SU-DHL-6 (cell line): ENCODE data around the gene KLK15.

Source experiments
- H2AFZ ChIP-seq: fragments of 200-600 bp; sonication (generic); 2 replicates; pipeline ENCODE4 v1.6.1; 2014; ENCODE audit warnings: low read depth, mild to moderate bottlenecking, moderate library complexity, mixed read lengths, antibody characterized with exemption, low read length; ENCODE audit not compliant: severe bottlenecking
- H3F3A ChIP-seq: fragments of 200-600 bp; shearing (Covaris generic); 2 replicates; pipeline ENCODE4 v1.6.0; 2016; ENCODE audit warnings: antibody characterized with exemption, mild to moderate bottlenecking; ENCODE audit not compliant: insufficient read depth
- H3K27ac ChIP-seq: fragments of 200-600 bp; sonication (generic); 2 replicates; pipeline ENCODE4 v1.5.1; 2016; ENCODE audit warnings: low read depth, mild to moderate bottlenecking, low read length, moderate library complexity, mixed read lengths
- H3K27me3 ChIP-seq: fragments of 200-600 bp; sonication (generic), shearing (Covaris generic); 2 replicates; pipeline ENCODE4 v1.6.0; 2014; ENCODE audit warnings: mild to moderate bottlenecking, low read length
- H3K36me3 ChIP-seq: fragments of 200-600 bp; sonication (generic); 2 replicates; pipeline ENCODE4 v1.6.1; 2014; ENCODE audit warnings: mild to moderate bottlenecking, low read length, mixed read lengths
- H3K4me2 ChIP-seq: fragments of 300-600, 200-600 bp; shearing (Covaris generic), sonication (generic); 2 replicates; pipeline ENCODE4 v1.6.0; 2014; ENCODE audit warnings: low read length, low read depth, mild to moderate bottlenecking; ENCODE audit not compliant: poor library complexity, severe bottlenecking
- H3K4me3 ChIP-seq: fragments of 200-600 bp; sonication (generic); 2 replicates; pipeline ENCODE4 v1.5.1; 2014; ENCODE audit warnings: antibody characterized with exemption, low read length, mild to moderate bottlenecking, mixed read lengths; ENCODE audit not compliant: insufficient read depth, poor library complexity, severe bottlenecking
- H3K79me2 ChIP-seq: fragments of 200-600 bp; sonication (generic); 2 replicates; pipeline ENCODE4 v1.6.1; 2014; ENCODE audit warnings: mild to moderate bottlenecking, low read length, moderate library complexity; ENCODE audit not compliant: insufficient read depth
- H3K9ac ChIP-seq: fragments of 200-600 bp; sonication (generic); 2 replicates; pipeline ENCODE4 v1.7.0; 2014; ENCODE audit warnings: mild to moderate bottlenecking, low read length
- H3K9me2 ChIP-seq: fragments of 200-600 bp; sonication (generic); replicated peaks from 2 replicates; pipeline ENCODE4 v1.6.1; 2014; ENCODE audit warnings: low read length; ENCODE audit not compliant: insufficient read depth
- H3K9me3 ChIP-seq: fragments of 200-600 bp; sonication (generic); 2 replicates; pipeline ENCODE4 v1.6.1; 2014; ENCODE audit warnings: low read length, mixed read lengths; ENCODE audit not compliant: insufficient read depth
- H4K20me1 ChIP-seq: fragments of 200-600 bp; sonication (generic); 2 replicates; pipeline ENCODE4 v1.6.1; 2014; ENCODE audit warnings: low read depth, mild to moderate bottlenecking, antibody characterized with exemption, low read length, moderate library complexity, mixed read lengths
- EZH2phosphoT487 ChIP-seq: fragments of 200-600 bp; sonication (generic), shearing (Covaris generic); conservative IDR thresholded peaks from 2 replicates; pipeline ENCODE4 v1.6.1; 2018; ENCODE audit warnings: mild to moderate bottlenecking, antibody characterized with exemption, low read length, moderate library complexity, mixed read lengths
- TF ChIP-seq, protein P1 (sequence below): fragments of 200-600 bp; sonication (generic); IDR thresholded peaks from one replicate; pipeline ENCODE4 v1.5.1; 2017; ENCODE audit warnings: antibody characterized with exemption, mild to moderate bottlenecking, low read length, moderate library complexity; ENCODE audit not compliant: insufficient read depth, poor library complexity, severe bottlenecking

Gene KLK15

DNA sequence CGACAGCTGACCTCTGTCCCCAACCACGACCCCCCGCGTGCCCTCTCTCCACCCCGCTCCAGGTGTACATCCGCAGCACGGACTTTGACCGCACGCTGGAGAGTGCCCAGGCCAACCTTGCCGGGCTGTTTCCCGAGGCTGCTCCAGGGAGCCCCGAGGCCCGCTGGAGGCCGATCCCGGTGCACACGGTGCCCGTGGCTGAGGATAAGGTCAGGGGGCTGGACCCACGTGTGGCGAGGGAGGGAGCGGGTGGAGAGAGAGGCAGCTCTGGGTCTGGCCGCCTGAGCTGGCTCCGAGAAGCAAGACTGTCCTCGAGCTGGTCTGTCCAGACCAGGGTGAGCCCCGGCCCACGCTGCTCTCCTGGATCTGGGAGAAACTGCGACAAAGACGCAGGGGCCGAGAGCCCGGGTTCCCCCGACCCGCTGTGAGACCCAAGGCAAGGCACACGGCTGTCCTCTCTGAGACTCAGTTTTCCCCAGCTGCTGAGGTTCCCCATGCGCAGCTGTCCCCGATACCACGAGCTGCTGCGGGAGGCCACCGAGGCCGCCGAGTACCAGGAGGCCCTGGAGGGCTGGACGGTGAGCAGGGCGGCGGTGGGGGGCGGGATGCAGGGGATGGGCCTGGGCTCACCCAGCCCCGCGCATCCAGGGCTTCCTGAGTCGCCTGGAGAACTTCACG lies 41.6 kb downstream of the KLK15 start:
- Histone ChIP-seq H3K4me2 (no peak overlapping the region), H3K4me3 (no peak overlapping the region), H3F3A (peaks cover 18% of the 10 kb centered on the region), H3K36me3 (no peaks in the 10 kb centered on the region), H4K20me1 (no peaks in the 10 kb centered on the region; the same call in 1 of the 2 replicates), H3K27me3 (no peaks in the 10 kb centered on the region), H3K79me2 (no peaks in the 10 kb centered on the region), H3K9me3 (no peaks in the 10 kb centered on the region), H3K27ac (no peak overlapping the region), H3K9me2 (no peaks in the 10 kb centered on the region), H3K9ac (no peak overlapping the region), H2AFZ (no peak overlapping the region)
- no peak for TF ChIP-seq EZH2phosphoT487
- TF ChIP-seq, protein P1, sequence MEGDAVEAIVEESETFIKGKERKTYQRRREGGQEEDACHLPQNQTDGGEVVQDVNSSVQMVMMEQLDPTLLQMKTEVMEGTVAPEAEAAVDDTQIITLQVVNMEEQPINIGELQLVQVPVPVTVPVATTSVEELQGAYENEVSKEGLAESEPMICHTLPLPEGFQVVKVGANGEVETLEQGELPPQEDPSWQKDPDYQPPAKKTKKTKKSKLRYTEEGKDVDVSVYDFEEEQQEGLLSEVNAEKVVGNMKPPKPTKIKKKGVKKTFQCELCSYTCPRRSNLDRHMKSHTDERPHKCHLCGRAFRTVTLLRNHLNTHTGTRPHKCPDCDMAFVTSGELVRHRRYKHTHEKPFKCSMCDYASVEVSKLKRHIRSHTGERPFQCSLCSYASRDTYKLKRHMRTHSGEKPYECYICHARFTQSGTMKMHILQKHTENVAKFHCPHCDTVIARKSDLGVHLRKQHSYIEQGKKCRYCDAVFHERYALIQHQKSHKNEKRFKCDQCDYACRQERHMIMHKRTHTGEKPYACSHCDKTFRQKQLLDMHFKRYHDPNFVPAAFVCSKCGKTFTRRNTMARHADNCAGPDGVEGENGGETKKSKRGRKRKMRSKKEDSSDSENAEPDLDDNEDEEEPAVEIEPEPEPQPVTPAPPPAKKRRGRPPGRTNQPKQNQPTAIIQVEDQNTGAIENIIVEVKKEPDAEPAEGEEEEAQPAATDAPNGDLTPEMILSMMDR, result no peak

DNA sequence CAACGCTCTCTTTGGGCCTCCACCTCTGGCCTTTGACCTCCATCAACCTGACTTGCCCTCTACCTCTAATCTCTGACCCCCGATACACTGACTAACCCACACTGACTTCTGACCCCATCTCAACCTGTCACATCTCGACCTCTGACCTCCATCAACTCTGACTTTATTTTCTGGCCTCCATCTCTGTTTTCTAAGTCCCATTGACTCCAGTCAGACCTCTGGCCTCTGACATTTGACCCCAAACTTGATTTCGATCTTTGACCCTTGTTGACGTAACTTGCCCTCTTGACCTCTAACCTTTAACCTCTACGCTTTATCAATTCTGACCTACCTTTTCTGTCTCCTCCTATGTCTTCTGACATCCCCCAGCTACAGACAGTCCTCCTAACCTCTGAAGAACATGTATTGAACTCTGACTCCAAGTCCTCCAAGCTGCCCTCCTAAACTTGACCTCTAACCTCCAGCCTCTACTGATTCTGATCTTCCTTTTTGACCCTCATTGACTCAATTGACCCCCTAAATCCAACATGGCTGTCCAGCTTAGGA lies 42.4 kb downstream of the KLK15 start:
- Histone ChIP-seq H3K9ac (no peak overlapping the region), H3K4me3 (no peak overlapping the region), H3K79me2 (no peaks in the 10 kb centered on the region), H3K9me2 (no peaks in the 10 kb centered on the region), H4K20me1 (no peaks in the 10 kb centered on the region; the same call in 1 of the 2 replicates), H3K27me3 (no peaks in the 10 kb centered on the region), H3K9me3 (no peaks in the 10 kb centered on the region), H3K27ac (no peak overlapping the region), H2AFZ (no peak overlapping the region), H3F3A (peaks cover 11% of the 10 kb centered on the region), H3K36me3 (no peaks in the 10 kb centered on the region), H3K4me2 (no peak overlapping the region)
- no peak for TF ChIP-seq EZH2phosphoT487
- TF ChIP-seq, protein P1, result no peak

DNA sequence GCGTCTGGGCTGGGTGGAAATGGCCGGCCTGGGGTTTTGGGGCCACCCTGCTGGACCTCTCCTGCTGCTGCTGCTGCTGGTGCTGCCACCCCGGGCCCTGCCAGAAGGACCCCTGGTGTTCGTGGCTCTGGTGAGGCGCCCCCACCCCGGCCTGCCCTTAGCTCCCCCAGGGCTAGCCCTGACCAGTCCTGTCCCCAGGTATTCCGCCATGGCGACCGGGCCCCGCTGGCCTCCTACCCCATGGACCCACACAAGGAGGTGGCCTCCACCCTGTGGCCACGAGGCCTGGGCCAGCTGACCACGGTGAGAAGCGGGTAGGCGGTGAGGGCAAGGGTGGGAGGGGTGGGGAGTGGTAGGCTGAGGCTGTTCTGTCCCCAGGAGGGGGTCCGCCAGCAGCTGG lies 43.0 kb downstream of the KLK15 start, which contains the start of gene ACP4:
Gene ACP4 (plus strand): TSS at position 20 of the 400 bp plus-strand sequence. CDS start 0 bp downstream, at position 20.
- Histone ChIP-seq H3F3A (peaks cover 5% of the 10 kb centered on the region), H3K9me2 (no peaks in the 10 kb centered on the region), H3K36me3 (no peaks in the 10 kb centered on the region), H3K9me3 (no peaks in the 10 kb centered on the region), H3K9ac (no peak within 1 kb of the TSS), H3K4me2 (no peak within 1 kb of the TSS), H3K27me3 (no peaks in the 10 kb centered on the region), H2AFZ (no peak within 1 kb of the TSS), H3K79me2 (no peaks in the 10 kb centered on the region), H4K20me1 (no peaks in the 10 kb centered on the region; the same call in 1 of the 2 replicates), H3K27ac (no peak within 1 kb of the TSS), H3K4me3 (no peak within 1 kb of the TSS)
- no peak for TF ChIP-seq EZH2phosphoT487
- TF ChIP-seq, protein P1, result no peak
